Jurkat, Clone E6-1 (cell line): ENCODE data around the gene ACAD9.

ENCODE experiments used
- DNase-seq: peaks from one replicate; pipeline ENCODE4 v3.0.0-alpha.2; 2011; ENCODE audit warnings: low read depth, low spot score
- H3K4me3 ChIP-seq: 2 replicates; pipeline ENCODE4 v1.5.1; 2011; ENCODE audit warnings: mild to moderate bottlenecking, low read length, control low read depth, moderate library complexity

ACAD9 gene

GRCh38 chr3:128881576-128881975 is 2.2 kb downstream of the ACAD9 start:
- no peak for DNase-seq
- no peak overlapping the region for H3K4me3 ChIP-seq

- no peak for DNase-seq
- no peak overlapping the region for H3K4me3 ChIP-seq
Measured at GRCh38 chr3:128882719-128883118, 3.3 kb downstream of the ACAD9 start.

- no peak overlapping the region for H3K4me3 ChIP-seq
- DNase-seq = no peak
Measured at GRCh38 chr3:128884992-128885391, 5.6 kb downstream of the ACAD9 start.

GRCh38 chr3:128889139-128889894 is 9.9 kb downstream of the ACAD9 start:
- H3K4me3 ChIP-seq = no peak overlapping the region
- DNase-seq = no peak

GRCh38 chr3:128895843-128896697 is 16.6 kb downstream of the ACAD9 start:
- no peak overlapping the region for H3K4me3 ChIP-seq
- no peak for DNase-seq

GRCh38 chr3:128902426-128902825 is 23.0 kb downstream of the ACAD9 start:
- H3K4me3 ChIP-seq = no peak overlapping the region
- no peak for DNase-seq

- no peak overlapping the region for H3K4me3 ChIP-seq
- no peak for DNase-seq
Measured at GRCh38 chr3:128903501-128903900, 24.1 kb downstream of the ACAD9 start.

- no peak overlapping the region for H3K4me3 ChIP-seq
- no peak for DNase-seq
Measured at GRCh38 chr3:128906031-128906803, 26.8 kb downstream of the ACAD9 start.

GRCh38 chr3:128906804-128907525 is 27.5 kb downstream of the ACAD9 start:
- no peak for DNase-seq
- no peak overlapping the region for H3K4me3 ChIP-seq

- H3K4me3 ChIP-seq = no peak overlapping the region
- DNase-seq = no peak
Measured at GRCh38 chr3:128907706-128908445, 28.5 kb downstream of the ACAD9 start.

- no peak for DNase-seq
- H3K4me3 ChIP-seq = no peak overlapping the region
Measured at GRCh38 chr3:128908951-128909350, 29.5 kb downstream of the ACAD9 start.

GRCh38 chr3:128910006-128910405 is 30.6 kb downstream of the ACAD9 start:
- no peak overlapping the region for H3K4me3 ChIP-seq
- no peak for DNase-seq

- no peak for DNase-seq
Measured at GRCh38 chr3:128911911-128912310, 32.5 kb downstream of the ACAD9 start.

GRCh38 chr3:128914966-128915645 is 35.7 kb downstream of the ACAD9 start:
- no peak overlapping the region for H3K4me3 ChIP-seq
- DNase-seq = no peak

More at GRCh38 chr3:128911911-128912310, 32.5 kb downstream of the ACAD9 start:
- H3K4me3 ChIP-seq = no peak overlapping the region

GRCh38 chr3:128917291-128917690 is 37.9 kb downstream of the ACAD9 start:
- no peak overlapping the region for H3K4me3 ChIP-seq
- DNase-seq = no peak

GRCh38 chr3:128919988-128920387 is 40.6 kb downstream of the ACAD9 start:
- no peak overlapping the region for H3K4me3 ChIP-seq
- no peak for DNase-seq

GRCh38 chr3:128922804-128923459 is 43.5 kb downstream of the ACAD9 start:
- DNase-seq = peak; percentile 67
- H3K4me3 ChIP-seq = no peak overlapping the region
